NCI-H1092 (cell line): Measurements from ENCODE around the gene NEDD4L.

ENCODE experiments used
- DNase-seq: peaks from one replicate; lab custom pipeline; 2025; lab: John Stamatoyannopoulos, UW

Gene NEDD4L

GRCh38 chr18:58212274-58212673 lies 168.2 kb downstream of the NEDD4L start:
- no peak for DNase-seq

- no peak for DNase-seq
These were observed 169.4 kb downstream of the NEDD4L start for GRCh38 chr18:58213440-58213839.

GRCh38 chr18:58215011-58215410 lies 171.0 kb downstream of the NEDD4L start:
- no peak for DNase-seq

GRCh38 chr18:58216071-58216481 lies 172.1 kb downstream of the NEDD4L start:
- DNase-seq = no peak

- no peak for DNase-seq
These were observed 173.0 kb downstream of the NEDD4L start for GRCh38 chr18:58217052-58217451.

- DNase-seq = no peak
These were observed 174.1 kb downstream of the NEDD4L start for GRCh38 chr18:58218117-58218516.

- DNase-seq = no peak
These were observed 177.2 kb downstream of the NEDD4L start for GRCh38 chr18:58221060-58221725.

GRCh38 chr18:58222432-58223125 lies 178.6 kb downstream of the NEDD4L start:
- DNase-seq = no peak

GRCh38 chr18:58223717-58224424 lies 179.8 kb downstream of the NEDD4L start:
- DNase-seq = peak; percentile 44

- DNase-seq = no peak
These were observed 180.4 kb downstream of the NEDD4L start for GRCh38 chr18:58224425-58224750.

- DNase-seq = no peak
These were observed 181.1 kb downstream of the NEDD4L start for GRCh38 chr18:58225101-58225500.

GRCh38 chr18:58226429-58226828 lies 182.4 kb downstream of the NEDD4L start:
- DNase-seq = no peak

- no peak for DNase-seq
These were observed 183.4 kb downstream of the NEDD4L start for GRCh38 chr18:58227361-58227930.

- no peak for DNase-seq
These were observed 184.2 kb downstream of the NEDD4L start for GRCh38 chr18:58228176-58228575.

GRCh38 chr18:58228762-58229161 lies 184.7 kb downstream of the NEDD4L start:
- DNase-seq = no peak

GRCh38 chr18:58229162-58229561 lies 185.1 kb downstream of the NEDD4L start:
- DNase-seq = no peak

GRCh38 chr18:58230438-58231179 lies 186.6 kb downstream of the NEDD4L start:
- DNase-seq = no peak

GRCh38 chr18:58231930-58232329 lies 187.9 kb downstream of the NEDD4L start:
- no peak for DNase-seq

GRCh38 chr18:58232668-58233067 lies 188.6 kb downstream of the NEDD4L start:
- DNase-seq = no peak

- no peak for DNase-seq
These were observed 190.3 kb downstream of the NEDD4L start for GRCh38 chr18:58234359-58234741.

GRCh38 chr18:58235001-58235436 lies 191.0 kb downstream of the NEDD4L start:
- no peak for DNase-seq

- no peak for DNase-seq
These were observed 195.9 kb downstream of the NEDD4L start for GRCh38 chr18:58239879-58240278.
